Mesothelial cell of epicardium (in vitro differentiated cells): ENCODE data around the gene LAMA2. TPM values are rescaled to one million over a fixed set of nuclear protein-coding genes. Genes with fewer than 3 reads are reported as not detected.

ENCODE experiments used
- DNase-seq, 2 experiments: peaks; one replicate each; pipeline ENCODE4 v3.0.0; 2021; ENCODE audit warnings: low spot score in 2 of 2; ENCODE audit not compliant: unreplicated experiment in 2 of 2
- H3K27ac Mint-ChIP-seq: 2 replicates; pipeline ENCODE4 v1.8.0; 2021; ENCODE audit warnings: mixed read lengths
- H3K27me3 Mint-ChIP-seq: 2 replicates; pipeline ENCODE4 v1.8.0; 2021; ENCODE audit warnings: low read depth, mixed read lengths
- H3K36me3 Mint-ChIP-seq: 2 replicates; pipeline ENCODE4 v1.8.0; 2021; ENCODE audit warnings: mixed read lengths
- H3K4me1 Mint-ChIP-seq: 2 replicates; pipeline ENCODE4 v1.8.0; 2021; ENCODE audit warnings: mixed read lengths
- H3K4me3 Mint-ChIP-seq: 2 replicates; pipeline ENCODE4 v1.8.0; 2021; ENCODE audit warnings: mild to moderate bottlenecking, moderate library complexity, mixed read lengths
- H3K9me3 Mint-ChIP-seq: 2 replicates; pipeline ENCODE4 v1.8.0; 2021; ENCODE audit warnings: mixed read lengths
- total RNA-seq: library from RNA; stranded (reverse); gene quantifications from 3 replicates; pipeline ENCODE4 v1.2.1, GENCODE V29; 2021
- TF ChIP-seq, protein P1 (sequence below): fragments of 200-600 bp; sonication (generic); IDR thresholded peaks from one replicate; pipeline ENCODE4 v1.5.0; 2021; ENCODE audit warnings: antibody characterized with exemption; ENCODE audit not compliant: unreplicated experiment

Gene LAMA2
- total RNA-seq, 1 donor from 2014 or later = 63.2 TPM

DNA sequence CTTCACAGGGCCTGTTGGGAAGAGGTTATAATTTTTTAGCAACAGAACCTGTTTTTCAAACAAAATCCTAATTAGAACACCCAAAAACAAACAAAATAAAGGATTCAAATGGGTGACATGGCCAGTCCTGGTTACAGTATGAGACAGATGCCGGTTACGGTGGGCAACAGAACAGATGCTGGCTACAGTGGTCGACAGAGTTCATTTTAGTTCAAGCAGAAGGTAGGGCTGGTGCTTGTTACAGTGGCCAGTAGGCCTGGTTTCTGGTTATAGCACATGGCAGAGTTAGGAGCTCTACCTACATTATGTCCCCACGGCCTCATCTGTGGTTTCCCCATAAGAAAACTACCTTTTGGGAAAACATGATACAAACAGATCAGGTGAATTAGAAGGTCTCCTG lies 327.7 kb downstream of the LAMA2 start:
- Mint-ChIP-seq H3K4me1 (peaks cover 39% of the 10 kb centered on the region), H3K27me3 (no peaks in the 10 kb centered on the region), H3K9me3 (peaks cover 17% of the 10 kb centered on the region), H3K4me3 (no peak overlapping the region), H3K36me3 (peaks cover 16% of the 10 kb centered on the region), H3K27ac (no peak overlapping the region)
- no peak for DNase-seq
- TF ChIP-seq, protein P1, sequence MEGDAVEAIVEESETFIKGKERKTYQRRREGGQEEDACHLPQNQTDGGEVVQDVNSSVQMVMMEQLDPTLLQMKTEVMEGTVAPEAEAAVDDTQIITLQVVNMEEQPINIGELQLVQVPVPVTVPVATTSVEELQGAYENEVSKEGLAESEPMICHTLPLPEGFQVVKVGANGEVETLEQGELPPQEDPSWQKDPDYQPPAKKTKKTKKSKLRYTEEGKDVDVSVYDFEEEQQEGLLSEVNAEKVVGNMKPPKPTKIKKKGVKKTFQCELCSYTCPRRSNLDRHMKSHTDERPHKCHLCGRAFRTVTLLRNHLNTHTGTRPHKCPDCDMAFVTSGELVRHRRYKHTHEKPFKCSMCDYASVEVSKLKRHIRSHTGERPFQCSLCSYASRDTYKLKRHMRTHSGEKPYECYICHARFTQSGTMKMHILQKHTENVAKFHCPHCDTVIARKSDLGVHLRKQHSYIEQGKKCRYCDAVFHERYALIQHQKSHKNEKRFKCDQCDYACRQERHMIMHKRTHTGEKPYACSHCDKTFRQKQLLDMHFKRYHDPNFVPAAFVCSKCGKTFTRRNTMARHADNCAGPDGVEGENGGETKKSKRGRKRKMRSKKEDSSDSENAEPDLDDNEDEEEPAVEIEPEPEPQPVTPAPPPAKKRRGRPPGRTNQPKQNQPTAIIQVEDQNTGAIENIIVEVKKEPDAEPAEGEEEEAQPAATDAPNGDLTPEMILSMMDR = no peak

DNA sequence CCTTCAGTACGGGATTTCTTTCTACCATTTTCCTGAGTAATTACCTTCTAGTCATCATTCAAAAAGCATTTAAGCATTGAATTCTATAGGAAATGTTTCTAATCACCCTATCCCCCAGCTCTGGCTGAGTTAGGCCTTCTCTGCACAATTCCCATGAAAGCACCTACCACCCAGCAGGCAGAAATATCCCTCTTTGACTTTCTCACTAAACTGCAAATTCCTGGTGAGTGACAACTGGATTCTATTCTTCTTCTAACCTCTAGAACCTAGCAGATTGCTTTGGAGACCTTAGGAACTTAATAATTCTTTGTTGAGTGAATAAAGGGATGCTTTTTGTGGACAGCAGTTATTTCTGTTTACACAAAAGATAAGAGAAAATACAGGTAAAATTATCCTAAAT lies 328.7 kb downstream of the LAMA2 start:
- H3K27me3 Mint-ChIP-seq = no peaks in the 10 kb centered on the region
- DNase-seq = no peak
- peak overlapping the region; percentile 47 for H3K27ac Mint-ChIP-seq
- peaks cover 16% of the 10 kb centered on the region for H3K36me3 Mint-ChIP-seq
- peaks cover 41% of the 10 kb centered on the region for H3K4me1 Mint-ChIP-seq
- TF ChIP-seq, protein P1 = no peak
- no peak overlapping the region for H3K4me3 Mint-ChIP-seq
- peaks cover 17% of the 10 kb centered on the region for H3K9me3 Mint-ChIP-seq

DNA sequence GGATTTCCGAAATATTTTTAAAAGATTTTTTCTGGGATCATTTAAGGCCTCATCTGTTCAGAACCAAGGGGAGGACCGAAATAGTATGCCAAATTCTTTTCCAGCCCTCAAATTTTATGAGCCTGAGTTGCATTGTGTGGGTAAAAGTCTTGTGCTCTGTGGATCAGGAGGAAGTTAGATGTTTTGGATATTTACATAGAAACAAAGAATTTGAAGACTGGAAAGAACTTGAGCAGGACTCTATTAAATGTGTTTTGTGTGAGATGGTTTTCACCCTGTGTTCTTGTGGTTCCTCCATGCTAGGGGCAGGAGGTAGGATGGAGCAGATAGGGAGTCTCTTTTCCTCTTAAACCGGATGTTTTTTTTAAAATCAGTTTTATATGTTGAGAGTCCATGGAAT lies 329.1 kb downstream of the LAMA2 start:
- H3K4me1 Mint-ChIP-seq = peaks cover 37% of the 10 kb centered on the region

DNA sequence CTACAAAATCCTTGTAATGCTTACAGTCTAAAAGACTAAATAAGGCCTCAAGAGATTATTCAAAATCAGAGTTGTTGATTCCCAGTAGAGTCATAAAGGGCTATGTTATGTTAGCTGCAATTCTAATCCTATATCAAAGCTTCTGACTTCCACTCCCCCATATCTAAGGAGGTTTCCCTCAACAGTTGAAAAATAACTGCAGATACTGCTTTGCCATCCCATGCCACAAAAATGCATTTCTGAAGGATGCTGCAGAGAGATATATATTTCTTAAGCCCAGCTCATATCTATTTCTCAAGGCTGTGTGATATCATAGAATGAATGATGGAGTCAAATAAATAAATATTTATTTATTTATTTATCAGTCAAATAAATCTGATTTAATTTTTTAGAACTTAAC lies 332.3 kb downstream of the LAMA2 start:
- no peak for DNase-seq
- Mint-ChIP-seq H3K4me3 (no peak overlapping the region), H3K27ac (peak overlapping the region; percentile 64), H3K27me3 (no peaks in the 10 kb centered on the region), H3K4me1 (peaks cover 27% of the 10 kb centered on the region), H3K36me3 (peaks cover 16% of the 10 kb centered on the region), H3K9me3 (peaks cover 17% of the 10 kb centered on the region)
- TF ChIP-seq, protein P1 = no peak

More for the DNA sequence above, 329.1 kb downstream of the LAMA2 start:
- TF ChIP-seq, protein P1 = no peak
- Mint-ChIP-seq H3K27ac (no peak overlapping the region), H3K27me3 (no peaks in the 10 kb centered on the region), H3K4me3 (no peak overlapping the region), H3K36me3 (peaks cover 16% of the 10 kb centered on the region), H3K9me3 (peaks cover 17% of the 10 kb centered on the region)
- no peak for DNase-seq

DNA sequence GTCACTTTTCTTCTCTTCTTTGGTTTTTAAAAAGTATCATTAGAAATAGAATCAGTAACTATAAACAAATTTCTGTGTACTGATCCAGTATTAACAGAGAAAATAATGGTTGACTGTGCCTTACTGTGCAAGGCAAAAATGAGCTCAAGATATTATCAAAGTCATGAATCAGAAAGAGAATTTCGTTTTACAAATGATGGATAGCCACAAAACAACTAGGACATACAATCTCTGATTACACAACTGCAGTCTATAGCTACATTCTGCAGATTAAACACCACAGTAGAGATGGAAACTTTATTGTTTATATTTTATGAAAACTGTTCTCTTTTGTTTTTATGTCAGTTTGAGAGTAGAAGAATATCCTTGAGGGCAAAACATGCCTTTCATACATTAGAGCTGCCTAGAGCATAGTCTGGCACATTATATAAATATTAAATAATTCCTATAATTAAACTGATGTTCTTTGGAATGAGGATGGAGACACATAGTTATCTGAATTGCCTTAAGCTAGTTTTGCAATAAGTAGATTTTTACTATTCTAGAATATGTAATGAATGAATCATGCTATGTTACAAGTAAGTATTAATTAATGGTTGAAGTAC lies 333.1 kb downstream of the LAMA2 start:
- peak overlapping the region; percentile 37 for H3K27ac Mint-ChIP-seq
- H3K36me3 Mint-ChIP-seq = peaks cover 16% of the 10 kb centered on the region
- H3K4me1 Mint-ChIP-seq = peaks cover 27% of the 10 kb centered on the region
- peaks cover 17% of the 10 kb centered on the region for H3K9me3 Mint-ChIP-seq
- DNase-seq = no peak
- no peak overlapping the region for H3K4me3 Mint-ChIP-seq
- TF ChIP-seq, protein P1 = no peak
- H3K27me3 Mint-ChIP-seq = no peaks in the 10 kb centered on the region
